HG02588 (cell line): ENCODE measurements around the gene SMCO2.
A peak's percentile ranks its signal among the peaks of the same experiment; 100 is the strongest.
"Not testable (repeated sequence)": the region's sequence is repeated elsewhere in the genome, so short reads cannot be mapped to it uniquely, and the experiment has no call there.

ENCODE experiments used
- ATAC-seq: cut with Tn5 transposase; IDR thresholded peaks from one replicate; pipeline ENCODE4 v1.9.1; 2021; ENCODE audit warnings: mild to moderate bottlenecking, moderate library complexity; ENCODE audit not compliant: unreplicated experiment

Gene SMCO2

DNA sequence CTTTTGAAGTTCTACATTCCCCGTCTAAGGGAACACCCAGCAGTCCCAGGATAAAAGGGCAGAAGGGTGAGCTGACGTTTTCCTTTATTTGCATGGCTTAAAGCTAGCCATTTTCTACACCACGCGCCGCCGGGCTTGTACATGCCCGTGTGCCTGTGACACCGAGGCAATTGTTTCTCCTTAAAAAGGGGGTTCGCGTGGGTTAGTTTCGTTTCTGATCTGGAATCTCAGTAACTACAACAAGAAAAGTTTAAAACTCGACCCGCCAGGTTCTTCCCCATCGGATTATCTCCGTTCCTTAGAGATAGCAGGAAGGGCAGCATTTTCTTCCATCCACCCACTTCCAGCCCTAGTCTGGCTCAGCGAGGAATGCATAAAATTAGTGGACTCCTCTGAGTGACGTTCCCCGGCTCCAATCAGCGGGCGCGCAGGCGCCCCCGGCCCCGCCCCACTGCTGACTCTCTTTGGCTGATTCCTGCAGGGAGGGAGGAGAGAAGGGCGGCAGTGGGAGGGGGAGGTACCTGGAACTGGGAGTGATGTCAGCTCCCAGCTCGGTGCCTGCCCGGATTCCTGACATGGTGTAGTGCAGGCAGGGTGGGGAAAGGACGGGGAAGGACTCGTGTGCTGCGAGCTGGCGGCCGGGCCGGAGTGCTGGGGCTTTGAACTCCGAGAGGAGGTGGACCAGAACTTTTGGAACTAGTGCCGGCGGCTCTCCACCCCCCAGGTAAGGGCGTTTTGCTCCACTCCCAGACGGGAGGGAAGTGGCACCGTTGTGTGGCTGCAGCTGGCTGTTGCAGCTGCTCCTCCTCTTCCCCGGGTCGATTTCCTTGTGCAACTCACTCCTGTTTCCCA, 77.3 kb downstream of the SMCO2 start, which contains the start of gene PPFIBP1:
TSS of gene PPFIBP1 (plus strand) at position 565 of the 852 bp plus-strand sequence. CDS start 109,191 bp downstream, outside the sequence.
- ATAC-seq, result peak; percentile 97

DNA sequence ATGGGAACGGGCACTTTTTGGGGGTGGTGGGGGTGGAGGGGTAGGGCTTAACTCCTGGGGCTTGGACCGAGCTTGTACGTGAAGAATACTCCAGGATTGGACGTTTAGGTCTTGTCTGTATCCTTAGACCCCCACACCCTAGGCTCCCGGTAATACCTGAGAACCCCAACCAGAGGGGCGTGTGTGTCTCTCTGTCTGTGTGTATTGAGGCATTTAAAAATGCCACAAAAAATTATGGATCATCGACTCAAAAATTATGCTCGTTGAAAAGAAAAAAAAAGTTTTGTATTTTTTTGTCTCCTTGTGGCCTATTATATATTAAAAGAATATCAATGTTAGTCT, 77.9 kb downstream of the SMCO2 start:
- no peak for ATAC-seq

GRCh38 chr12:27524839-27525753, 78.6 kb downstream of the SMCO2 start:
- ATAC-seq, result no peak

DNA sequence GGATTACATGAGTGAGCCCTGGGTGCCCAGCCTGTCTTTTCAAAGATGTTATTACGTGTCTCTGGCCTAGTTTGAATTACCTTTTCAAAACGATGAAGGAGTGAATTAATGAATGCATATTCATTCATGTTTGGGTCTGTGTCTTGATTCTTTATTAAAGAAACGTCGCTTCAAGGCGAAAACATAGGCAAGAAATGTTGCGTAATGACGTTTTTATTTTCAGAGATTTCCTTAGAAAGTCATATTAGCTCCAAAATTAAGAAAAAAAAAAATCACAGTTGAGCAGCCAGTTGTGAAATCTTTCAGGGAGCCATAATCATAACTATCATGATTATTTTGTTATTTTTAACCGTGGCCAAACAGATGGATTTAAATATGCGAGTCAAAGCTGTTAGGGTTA, 81.0 kb downstream of the SMCO2 start:
- ATAC-seq, result no peak

DNA sequence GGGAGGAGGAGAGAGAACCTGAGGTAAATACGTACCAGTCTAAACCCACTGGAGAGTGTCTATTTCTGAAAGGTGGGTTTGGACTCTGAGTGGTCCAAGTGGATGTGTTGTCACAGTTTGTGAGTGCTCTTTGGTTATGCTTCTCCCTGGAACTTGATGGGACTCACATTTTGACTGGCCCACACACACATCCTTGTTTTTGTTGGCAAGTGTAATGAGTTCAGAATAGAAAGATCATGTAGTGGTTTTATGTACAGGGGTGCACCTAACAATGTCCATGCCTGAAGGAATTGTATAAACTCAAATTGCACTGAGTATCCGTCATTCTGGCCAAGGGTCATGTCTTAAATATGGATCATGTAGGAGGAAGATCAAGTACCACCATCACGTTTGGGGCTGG, 82.3 kb downstream of the SMCO2 start:
- ATAC-seq, result no peak

DNA sequence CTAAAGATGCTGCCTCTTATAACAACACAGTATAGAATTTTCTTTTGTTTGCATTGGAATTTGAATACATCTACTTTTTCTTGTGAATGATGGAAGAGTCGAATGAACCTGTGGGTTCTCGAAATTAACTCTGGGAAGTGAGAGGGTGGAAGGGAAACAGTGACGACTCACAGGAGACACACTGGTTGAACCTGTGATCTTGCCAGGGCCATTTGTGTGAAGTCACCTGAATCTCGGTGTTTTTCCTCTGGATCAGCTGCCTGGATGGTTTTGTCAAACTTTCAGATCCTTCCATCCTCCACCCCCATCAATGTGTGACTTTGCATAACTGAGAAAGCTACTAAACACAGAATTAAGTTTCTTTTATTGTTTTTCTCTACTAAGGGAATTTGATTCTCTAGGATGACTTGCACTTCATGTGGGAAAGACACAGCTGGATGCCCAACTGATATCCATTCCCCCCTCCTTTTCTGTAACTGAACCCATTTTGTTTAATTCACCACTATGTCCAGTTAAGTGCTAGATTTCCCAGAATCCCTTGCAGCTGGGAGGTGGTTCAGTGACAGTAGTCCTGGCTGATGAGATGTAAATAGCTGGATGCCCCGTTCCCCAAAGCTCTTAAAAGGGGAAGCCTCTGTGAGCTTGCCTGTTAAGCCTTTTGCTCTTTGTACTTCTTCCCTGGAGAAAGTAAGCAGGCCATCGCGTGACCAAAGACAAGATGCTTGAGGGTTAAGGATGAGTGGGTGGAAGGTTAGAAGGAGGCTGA, 83.8 kb downstream of the SMCO2 start:
- no peak for ATAC-seq

GRCh38 chr12:27531896-27532295, 85.4 kb downstream of the SMCO2 start:
- ATAC-seq, result no peak

GRCh38 chr12:27534060-27534764, 87.7 kb downstream of the SMCO2 start:
- no peak for ATAC-seq

DNA sequence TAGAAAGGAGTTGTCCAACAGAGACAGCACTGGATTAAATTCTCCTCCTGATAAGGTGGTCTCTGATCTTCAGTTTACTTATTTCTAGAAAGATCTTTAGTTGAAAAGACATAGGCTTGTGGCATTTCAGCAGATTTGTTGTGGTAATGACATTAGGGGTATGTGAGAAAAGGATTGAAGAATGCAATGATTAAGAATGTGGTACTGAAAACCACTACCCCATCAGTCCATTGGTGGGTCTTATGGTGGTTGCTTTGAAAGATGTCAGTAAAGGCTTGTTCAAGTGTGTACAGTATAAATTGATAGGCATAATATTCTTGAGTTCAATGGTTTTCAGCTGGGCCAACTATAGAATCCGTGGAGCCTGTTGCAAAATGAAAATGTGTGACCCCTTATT, 88.2 kb downstream of the SMCO2 start:
- no peak for ATAC-seq

DNA sequence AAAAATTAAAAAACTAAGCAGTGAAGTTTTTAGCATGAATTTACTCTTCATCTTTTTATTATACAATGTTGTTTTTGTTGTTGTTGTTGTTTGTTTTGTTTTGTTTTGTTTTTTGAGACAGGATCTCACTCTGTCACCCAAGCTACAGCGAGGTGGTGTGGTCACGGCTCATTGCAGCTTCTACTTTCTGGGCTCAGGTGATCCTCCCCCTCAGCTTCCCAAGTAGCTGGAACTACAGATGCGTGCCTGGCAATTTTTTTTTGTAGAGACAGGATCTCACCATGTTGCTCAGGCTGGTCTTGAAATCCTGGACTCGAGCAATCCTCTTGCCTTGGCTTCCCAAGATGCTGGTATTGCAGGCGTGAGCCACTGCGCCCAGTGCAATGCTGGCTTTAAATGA, 88.8 kb downstream of the SMCO2 start:
- no peak for ATAC-seq

DNA sequence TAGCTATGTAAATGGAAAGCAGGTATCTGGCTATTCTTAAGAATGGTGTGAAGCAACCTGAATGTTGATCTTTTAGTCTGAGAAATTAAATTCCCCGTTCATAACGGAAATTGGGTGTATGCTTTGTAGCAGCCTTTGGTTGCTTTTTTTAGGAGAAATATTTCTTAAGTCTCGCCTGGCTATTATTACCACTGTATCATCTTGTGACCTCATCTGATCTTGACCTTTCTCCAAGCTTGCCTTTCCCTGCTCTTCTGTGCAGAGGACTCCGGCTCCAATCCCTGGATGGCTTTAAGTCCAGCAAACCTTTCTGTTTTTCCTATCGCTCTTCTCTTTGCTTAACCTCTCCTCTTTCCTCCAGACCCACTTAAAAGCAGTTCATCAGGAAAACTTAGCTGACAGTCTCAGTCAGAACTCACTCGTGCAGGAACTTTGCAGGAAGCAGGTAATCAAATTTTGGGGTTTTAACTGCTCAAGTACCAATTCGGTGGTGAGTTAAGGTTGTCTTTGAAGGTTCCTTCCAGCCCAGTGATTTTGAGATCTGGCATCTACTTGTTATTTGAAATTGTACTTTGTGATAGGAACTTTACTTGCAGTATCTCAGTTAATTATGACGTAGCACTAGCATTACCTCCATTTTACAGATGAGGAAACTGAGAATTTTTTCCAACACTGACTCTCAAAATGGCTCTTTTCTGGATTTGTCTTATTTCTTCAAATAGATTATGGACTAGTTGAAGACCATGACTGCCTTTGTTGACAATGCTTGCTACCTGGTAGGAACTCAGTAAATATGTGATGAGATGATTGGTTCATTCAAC, 91.5 kb downstream of the SMCO2 start:
- ATAC-seq, result no peak

DNA sequence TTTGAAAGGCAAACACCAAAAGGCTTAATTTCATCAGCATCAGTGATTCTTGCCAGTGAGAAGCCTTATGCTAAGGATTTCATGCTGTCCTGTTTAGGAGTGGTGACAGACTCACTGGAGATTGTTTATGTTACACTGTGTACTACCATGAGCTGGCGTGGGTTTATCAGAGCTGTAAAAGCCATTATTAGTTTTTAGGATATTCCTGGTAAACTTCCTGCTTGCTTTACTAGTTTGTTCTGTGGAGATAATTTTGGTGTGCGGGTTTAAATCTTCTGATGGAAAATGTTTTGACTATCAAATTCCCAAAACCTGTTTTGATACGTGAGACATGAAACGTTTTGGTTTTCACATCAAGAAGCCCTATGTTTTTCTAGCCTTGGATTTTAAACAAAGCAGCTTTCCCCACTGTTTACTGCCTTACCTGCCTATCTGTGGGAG, 92.7 kb downstream of the SMCO2 start:
- ATAC-seq, result no peak

DNA sequence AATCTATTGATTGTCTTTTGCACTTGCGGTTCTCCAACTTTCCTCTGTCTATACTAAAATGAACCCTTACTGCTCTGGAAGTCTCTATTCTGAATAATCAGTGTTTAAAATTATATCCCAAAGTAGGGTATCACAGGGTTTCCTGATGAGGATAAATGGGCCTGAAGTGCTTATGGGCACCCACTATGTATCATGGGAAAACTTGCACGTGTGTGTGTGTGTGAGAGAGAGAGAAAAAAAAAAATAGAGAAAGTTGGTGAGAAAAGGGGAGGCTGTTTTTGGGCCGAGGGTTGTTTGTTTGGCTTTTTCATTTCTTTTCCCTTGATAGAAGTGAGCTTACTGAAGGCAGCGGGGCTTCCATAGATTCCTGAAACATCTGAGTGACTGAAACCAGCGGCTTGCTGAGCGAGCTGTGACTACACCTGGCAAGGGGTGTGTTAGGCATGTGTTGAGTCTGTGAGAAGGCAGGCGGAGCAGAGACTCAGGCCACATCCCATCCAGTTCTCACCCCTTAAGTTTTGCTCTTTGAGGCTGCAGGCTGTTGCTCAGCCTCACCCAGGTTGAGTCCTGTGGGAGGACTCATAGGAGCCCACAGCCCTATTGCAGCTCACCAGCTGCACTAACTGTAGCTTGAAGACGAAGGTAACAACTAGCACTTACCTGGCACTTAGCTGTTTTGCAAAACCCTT, 94.6 kb downstream of the SMCO2 start:
- no peak for ATAC-seq

GRCh38 chr12:27542628-27543027, 96.1 kb downstream of the SMCO2 start:
- ATAC-seq, result no peak

- ATAC-seq, result not testable (repeated sequence)
These were observed 98.3 kb downstream of the SMCO2 start for GRCh38 chr12:27544858-27545257.

DNA sequence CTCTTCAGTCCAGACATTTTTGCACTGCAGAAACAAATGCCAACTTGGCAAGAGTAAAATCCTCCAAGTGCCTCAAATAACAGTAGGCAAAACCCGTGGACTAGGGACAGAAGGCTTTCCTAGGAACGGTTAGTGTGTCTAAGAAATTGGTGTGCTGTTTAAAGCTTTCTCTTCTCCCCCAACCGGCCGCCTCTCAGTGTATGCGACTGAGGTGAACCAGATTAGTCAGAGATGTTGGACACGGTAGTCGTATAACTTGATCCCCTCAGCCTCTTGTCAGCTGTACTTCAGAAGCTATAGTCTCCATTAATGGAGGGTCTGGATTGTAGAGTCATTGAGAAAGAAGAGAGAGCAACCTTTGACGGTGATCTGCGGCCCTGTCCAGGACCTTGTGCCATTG, 99.1 kb downstream of the SMCO2 start:
- no peak for ATAC-seq

GRCh38 chr12:27547592-27547991, 101.1 kb downstream of the SMCO2 start:
- ATAC-seq, result no peak

GRCh38 chr12:27548301-27549199, 102.0 kb downstream of the SMCO2 start:
- no peak for ATAC-seq
